ENCODE results near the gene LEUTX. TPM values are rescaled to one million over a fixed set of nuclear protein-coding genes. Genes with fewer than 3 reads are reported as not detected.

The LEUTX gene
- total RNA-seq, 1 experiment from 2014 or later = not detected

DNA sequence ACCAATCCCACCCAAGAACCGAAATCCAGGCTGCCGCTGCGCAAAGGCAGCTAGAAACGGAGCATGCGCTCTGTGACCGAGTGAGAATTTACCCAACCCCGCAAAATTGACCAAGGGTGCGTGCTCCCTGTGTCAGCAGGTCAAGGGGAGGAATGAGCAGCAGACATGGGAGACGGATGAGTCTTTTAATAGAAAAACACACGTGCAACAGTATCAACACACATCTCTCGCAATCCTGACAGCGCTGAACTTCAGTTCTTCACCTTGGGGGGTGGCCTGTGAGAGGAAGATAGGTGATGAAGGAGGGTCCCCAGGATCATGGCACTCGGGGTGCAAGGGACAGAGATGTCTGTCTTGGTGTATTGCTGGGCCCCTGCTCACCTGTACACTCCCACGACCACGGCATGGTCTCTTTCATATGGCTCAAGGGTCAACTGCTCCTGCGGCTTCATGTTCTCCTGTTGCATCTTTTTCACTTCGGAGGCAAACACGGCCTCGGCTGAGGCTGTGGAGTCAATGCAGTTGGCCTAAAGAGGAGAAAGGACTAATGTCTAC is 55.7 kb downstream of the LEUTX start:
- H3K4me3 Mint-ChIP-seq (ENCODE audit: low read depth, unreplicated experiment) = peak overlapping the region; percentile 81
- no peak for DNase-seq
- H3K27me3 Mint-ChIP-seq (ENCODE audit: unreplicated experiment) = no peaks in the 10 kb centered on the region
- intact Hi-C loops (cut with micrococcal nuclease; ENCODE audit: unreplicated experiment) = no loop called here
- CTCF ChIA-PET = interaction anchor here (0.6 to 1.6 kb wide), 6 partner anchors 9 to 304 kb away, joined by 3 to 22 read pairs (median 6); partner anchors contain the start of genes FBL and PSMC4
- H3K4me1 Mint-ChIP-seq (ENCODE audit: low read depth, unreplicated experiment) = peaks cover 39% of the 10 kb centered on the region
- H3K9me3 Mint-ChIP-seq (ENCODE audit: low read depth, unreplicated experiment) = no peaks in the 10 kb centered on the region
- H3K27ac Mint-ChIP-seq (ENCODE audit: unreplicated experiment) = peak overlapping the region; percentile 68
- BruUV-seq (replicated peaks) = no TSS peak
- peaks cover 86% of the 10 kb centered on the region for H3K36me3 Mint-ChIP-seq (ENCODE audit: insufficient read depth, unreplicated experiment)
- TF ChIP-seq, protein P1, sequence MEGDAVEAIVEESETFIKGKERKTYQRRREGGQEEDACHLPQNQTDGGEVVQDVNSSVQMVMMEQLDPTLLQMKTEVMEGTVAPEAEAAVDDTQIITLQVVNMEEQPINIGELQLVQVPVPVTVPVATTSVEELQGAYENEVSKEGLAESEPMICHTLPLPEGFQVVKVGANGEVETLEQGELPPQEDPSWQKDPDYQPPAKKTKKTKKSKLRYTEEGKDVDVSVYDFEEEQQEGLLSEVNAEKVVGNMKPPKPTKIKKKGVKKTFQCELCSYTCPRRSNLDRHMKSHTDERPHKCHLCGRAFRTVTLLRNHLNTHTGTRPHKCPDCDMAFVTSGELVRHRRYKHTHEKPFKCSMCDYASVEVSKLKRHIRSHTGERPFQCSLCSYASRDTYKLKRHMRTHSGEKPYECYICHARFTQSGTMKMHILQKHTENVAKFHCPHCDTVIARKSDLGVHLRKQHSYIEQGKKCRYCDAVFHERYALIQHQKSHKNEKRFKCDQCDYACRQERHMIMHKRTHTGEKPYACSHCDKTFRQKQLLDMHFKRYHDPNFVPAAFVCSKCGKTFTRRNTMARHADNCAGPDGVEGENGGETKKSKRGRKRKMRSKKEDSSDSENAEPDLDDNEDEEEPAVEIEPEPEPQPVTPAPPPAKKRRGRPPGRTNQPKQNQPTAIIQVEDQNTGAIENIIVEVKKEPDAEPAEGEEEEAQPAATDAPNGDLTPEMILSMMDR (IDR thresholded peaks at IDR 0.05; ENCODE audit: unreplicated experiment) = no peak

Small RNA genes lying within 50 kb of the gene (microRNA-seq; reads per million reads assigned to microRNA genes)
- gene MIR6719 = not detected

Other genes starting within 250 kb of the LEUTX start
- 2.4 and 3.3 TPM in 2 replicates for gene EID2B, start 246.0 kb upstream of the LEUTX start, total RNA-seq (2022)
- gene EID2, start 238.7 kb upstream of the LEUTX start, total RNA-seq (2022) = 14.6 and 17.5 TPM in 2 replicates
- gene LGALS13, start 176.3 kb upstream of the LEUTX start, total RNA-seq (2022) = not detected in 2 replicates
- gene LGALS16, start 122.9 kb upstream of the LEUTX start, total RNA-seq (2022) = not detected in 2 replicates
- gene LGALS14, start 74.4 kb upstream of the LEUTX start, total RNA-seq (2022) = not detected in 2 replicates
- gene CLC, start 40.8 kb upstream of the LEUTX start, total RNA-seq (2022) = not detected in 2 replicates
- gene DYRK1B, start 55.3 kb downstream of the LEUTX start, total RNA-seq (2022) = 21.5 and 24.6 TPM in 2 replicates
- 641 and 724 TPM in 2 replicates for gene FBL, start 67.5 kb downstream of the LEUTX start, total RNA-seq (2022)
- 3.7 and 5.3 TPM in 2 replicates for gene FCGBP, start 155.8 kb downstream of the LEUTX start, total RNA-seq (2022)
- 300 and 316 TPM in 2 replicates for gene PSMC4, start 192.3 kb downstream of the LEUTX start, total RNA-seq (2022)
- gene ZNF546, start 218.2 kb downstream of the LEUTX start, total RNA-seq (2022) = 4.7 and 5.7 TPM in 2 replicates

Measured in Calu3 (cell line).